Measurements from ENCODE around the gene PBX2. TPM values are rescaled to one million over a fixed set of nuclear protein-coding genes. Genes with fewer than 3 reads are reported as not detected.

The PBX2 gene
- total and polyA plus RNA-seq, 2 donors (not counting 1 experiment from before 2014, with no cell fraction given) = 35.0 to 39.4 TPM

- no peak for TF ChIP-seq CTCF (conservative IDR thresholded peaks at IDR 0.05 in 1 of 2, IDR thresholded peaks at IDR 0.05 in 1 of 2; ENCODE audit: low read depth in 1 of 2, low read length in 2 of 2)
- no peak for TF ChIP-seq EZH2 (IDR thresholded peaks at IDR 0.05; ENCODE audit: low read length, missing control alignments)
- no peaks in the 10 kb centered on the region for H3K9me3 ChIP-seq (ENCODE audit: control insufficient read depth, insufficient read depth, low read depth, low read length)
- H3K4me1 ChIP-seq (ENCODE audit: control insufficient read depth, extremely low read depth, insufficient read depth, low read length) = peaks cover 18% of the 10 kb centered on the region
- H2AFZ ChIP-seq (ENCODE audit: low read length) = peak within 1 kb of the TSS; percentile 49
- DNase-seq (ENCODE audit: low read depth in 2 of 2) = peak; percentile 97 to 98
- H3K4me2 ChIP-seq (ENCODE audit: extremely low read depth, insufficient read depth, low read length) = peak within 1 kb of the TSS; percentile 97
- H3K79me2 ChIP-seq (ENCODE audit: control insufficient read depth, insufficient read depth, low read length) = peaks cover 39% of the 10 kb centered on the region
- H3K36me3 ChIP-seq (ENCODE audit: control insufficient read depth, insufficient read depth, low read length) = peaks cover 6% of the 10 kb centered on the region
- H3K27me3 ChIP-seq (ENCODE audit: control insufficient read depth, insufficient read depth, low read length) = no peaks in the 10 kb centered on the region
- H4K20me1 ChIP-seq (ENCODE audit: control insufficient read depth, extremely low read depth, insufficient read depth, low read length) = no peaks in the 10 kb centered on the region
- peak within 1 kb of the TSS; percentile 91 for H3K9ac ChIP-seq (ENCODE audit: insufficient read depth, low read length)
- peak within 1 kb of the TSS; percentile 94 for H3K27ac ChIP-seq (ENCODE audit: insufficient read depth, low read length)
- peak within 1 kb of the TSS; percentile 86 to 99 (median 90) for H3K4me3 ChIP-seq (replicated peaks in 1 of 4; ENCODE audit: control extremely low read depth in 1 of 4, insufficient read depth in 1 of 4, low read depth in 3 of 4, low read length in 4 of 4)
Measured at GRCh38 chr6:32175711-32176475, 14.1 kb downstream of the PBX2 start, which contains the start of gene AGPAT1. AGPAT1 (minus strand) TSS chr6:32176084; CDS start chr6:32171496, 4,588 bp downstream.

GRCh38 chr6:32175322-32175710 lies 14.7 kb downstream of the PBX2 start:
- H3K4me1 ChIP-seq (ENCODE audit: control insufficient read depth, extremely low read depth, insufficient read depth, low read length) = peaks cover 18% of the 10 kb centered on the region
- H3K36me3 ChIP-seq (ENCODE audit: control insufficient read depth, insufficient read depth, low read length) = peaks cover 10% of the 10 kb centered on the region
- peak overlapping the region; percentile 83 for H3K27ac ChIP-seq (ENCODE audit: insufficient read depth, low read length)
- H3K4me2 ChIP-seq (ENCODE audit: extremely low read depth, insufficient read depth, low read length) = peak overlapping the region; percentile 95
- peak overlapping the region; percentile 86 to 99 (median 90) for H3K4me3 ChIP-seq (replicated peaks in 1 of 4; ENCODE audit: control extremely low read depth in 1 of 4, insufficient read depth in 1 of 4, low read depth in 3 of 4, low read length in 4 of 4)
- no peaks in the 10 kb centered on the region for H4K20me1 ChIP-seq (ENCODE audit: control insufficient read depth, extremely low read depth, insufficient read depth, low read length)
- H3K9ac ChIP-seq (ENCODE audit: insufficient read depth, low read length) = peak overlapping the region; percentile 91
- H3K27me3 ChIP-seq (ENCODE audit: control insufficient read depth, insufficient read depth, low read length) = no peaks in the 10 kb centered on the region
- H3K9me3 ChIP-seq (ENCODE audit: control insufficient read depth, insufficient read depth, low read depth, low read length) = no peaks in the 10 kb centered on the region
- peaks cover 39% of the 10 kb centered on the region for H3K79me2 ChIP-seq (ENCODE audit: control insufficient read depth, insufficient read depth, low read length)
- H2AFZ ChIP-seq (ENCODE audit: low read length) = no peak overlapping the region
- TF ChIP-seq EZH2 (IDR thresholded peaks at IDR 0.05; ENCODE audit: low read length, missing control alignments) = no peak
- TF ChIP-seq CTCF (conservative IDR thresholded peaks at IDR 0.05 in 1 of 2, IDR thresholded peaks at IDR 0.05 in 1 of 2; ENCODE audit: low read depth in 1 of 2, low read length in 2 of 2) = no peak
- DNase-seq (ENCODE audit: low read depth in 2 of 2) = no peak

GRCh38 chr6:32174416-32174815 lies 15.6 kb downstream of the PBX2 start:
- Histone ChIP-seq H2AFZ (ENCODE audit: low read length) (no peak overlapping the region), H3K4me2 (ENCODE audit: extremely low read depth, insufficient read depth, low read length) (peak overlapping the region; percentile 95), H3K4me1 (ENCODE audit: control insufficient read depth, extremely low read depth, insufficient read depth, low read length) (peaks cover 18% of the 10 kb centered on the region), H4K20me1 (ENCODE audit: control insufficient read depth, extremely low read depth, insufficient read depth, low read length) (no peaks in the 10 kb centered on the region), H3K4me3 (replicated peaks in 1 of 4; ENCODE audit: control extremely low read depth in 1 of 4, insufficient read depth in 1 of 4, low read depth in 3 of 4, low read length in 4 of 4) (peak overlapping the region in 2 of 4 experiments; percentile 93 to 99), H3K79me2 (ENCODE audit: control insufficient read depth, insufficient read depth, low read length) (peaks cover 39% of the 10 kb centered on the region), H3K36me3 (ENCODE audit: control insufficient read depth, insufficient read depth, low read length) (peaks cover 15% of the 10 kb centered on the region), H3K27ac (ENCODE audit: insufficient read depth, low read length) (no peak overlapping the region), H3K9ac (ENCODE audit: insufficient read depth, low read length) (no peak overlapping the region), H3K27me3 (ENCODE audit: control insufficient read depth, insufficient read depth, low read length) (no peaks in the 10 kb centered on the region), H3K9me3 (ENCODE audit: control insufficient read depth, insufficient read depth, low read depth, low read length) (no peaks in the 10 kb centered on the region)
- DNase-seq (ENCODE audit: low read depth in 2 of 2) = no peak
- TF ChIP-seq CTCF (conservative IDR thresholded peaks at IDR 0.05 in 1 of 2, IDR thresholded peaks at IDR 0.05 in 1 of 2; ENCODE audit: low read depth in 1 of 2, low read length in 2 of 2) = no peak
- TF ChIP-seq EZH2 (IDR thresholded peaks at IDR 0.05; ENCODE audit: low read length, missing control alignments) = no peak

Measured in fibroblast of lung (primary cell).